Endothelial cell of umbilical vein (primary cell): Measurements from ENCODE around the gene ZNF33B. TPM values are rescaled to one million over a fixed set of nuclear protein-coding genes. Genes with fewer than 3 reads are reported as not detected.

Experiments
- BruUV-seq: library from RNA; stranded (reverse); fragments of 400-500 nt; replicated peaks from 2 replicates; lab custom pipeline; 2021; lab: Mats Ljungman, UMichigan
- CTCF ChIA-PET: fragments of 300-600, 350-600 bp; sonication (Branson Sonifier 250); formaldehyde crosslinking; loops from one replicate; lab custom pipeline; 2021; ENCODE audit warnings: antibody characterized with exemption, inconsistent platforms; lab: Charles Lee
- POLR2A ChIA-PET: fragments of 300-600, 350-600 bp; sonication (Branson Sonifier 250); formaldehyde crosslinking; loops from one replicate; lab custom pipeline; 2021; ENCODE audit warnings: antibody characterized with exemption, inconsistent platforms; lab: Charles Lee
- DNase-seq: peaks from one replicate; pipeline ENCODE4 v3.0.0-alpha.2; 2011; ENCODE audit warnings: low read depth, low spot score
- FAIRE-seq: peaks from 2 replicates; lab custom pipeline; 2011; peaks lifted over from hg19 to GRCh38; lab: Jason Lieb, UNC
- H2AFZ ChIP-seq: 2 replicates; pipeline ENCODE4 v1.6.0; 2012; ENCODE audit warnings: low read depth, low read length, control low read depth, inconsistent platforms
- H3K27ac ChIP-seq: 2 replicates; pipeline ENCODE4 v1.5.1; 2011; ENCODE audit warnings: low read depth, mild to moderate bottlenecking, control low read depth, low read length, moderate library complexity; ENCODE audit not compliant: insufficient read depth
- H3K27me3 ChIP-seq, 2 experiments: 2 replicates each; pipeline versions ENCODE4 v1.6.0 to v1.6.1; 2011; ENCODE audit warnings: low read length in 2 of 2, mixed read lengths in 1 of 2; ENCODE audit not compliant: control insufficient read depth in 2 of 2, insufficient read depth in 2 of 2
- H3K36me3 ChIP-seq, 2 experiments: 2 replicates in 1 of 2; 3 replicates in 1 of 2; pipeline ENCODE4 v1.5.1; 2011; ENCODE audit warnings: low read length in 2 of 2, mild to moderate bottlenecking in 1 of 2, moderate library complexity in 1 of 2; ENCODE audit not compliant: control insufficient read depth in 2 of 2, insufficient read depth in 2 of 2; ENCODE audit errors: extremely low read depth in 1 of 2
- H3K4me1 ChIP-seq: 3 replicates; pipeline ENCODE4 v1.5.1; 2011; ENCODE audit warnings: mild to moderate bottlenecking, low read length; ENCODE audit not compliant: control insufficient read depth, insufficient read depth; ENCODE audit errors: extremely low read depth
- H3K4me2 ChIP-seq: 2 replicates; pipeline ENCODE4 v1.6.1; 2011; ENCODE audit warnings: low read length, control low read depth, mixed read lengths; ENCODE audit not compliant: insufficient read depth
- H3K4me3 ChIP-seq, 3 experiments: fragments of 200-600 bp in 1 of 3; sonication (generic), shearing (Covaris generic) in 1 of 3; replicated peaks in 1 of 3; 2 replicates each; pipeline ENCODE4 v1.5.1; 2011 to 2016; ENCODE audit warnings: control low read depth in 3 of 3, low read length in 3 of 3, mild to moderate bottlenecking in 2 of 3, inconsistent platforms in 1 of 3, low read depth in 1 of 3, moderate library complexity in 1 of 3; ENCODE audit not compliant: insufficient read depth in 1 of 3
- H3K79me2 ChIP-seq: 2 replicates; pipeline ENCODE4 v1.6.0; 2012; ENCODE audit warnings: low read length, inconsistent platforms; ENCODE audit not compliant: control insufficient read depth, insufficient read depth
- H3K9ac ChIP-seq: replicated peaks from 2 replicates; pipeline ENCODE3; 2011; ENCODE audit warnings: low read length, control low read depth; ENCODE audit not compliant: insufficient read depth; ENCODE audit errors: extremely low read depth
- H3K9me1 ChIP-seq: replicated peaks from 3 replicates; pipeline ENCODE4 v1.6.0; 2011; ENCODE audit warnings: mild to moderate bottlenecking, low read length; ENCODE audit not compliant: control insufficient read depth, insufficient read depth; ENCODE audit errors: extremely low read depth
- H3K9me3 ChIP-seq: replicated peaks from 2 replicates; pipeline ENCODE4 v1.5.1; 2012; ENCODE audit warnings: low read length, inconsistent platforms; ENCODE audit not compliant: control insufficient read depth, insufficient read depth
- H4K20me1 ChIP-seq: replicated peaks from 2 replicates; pipeline ENCODE3; 2011; ENCODE audit warnings: mild to moderate bottlenecking, low read length; ENCODE audit not compliant: control insufficient read depth, insufficient read depth; ENCODE audit errors: extremely low read depth
- EZH2 ChIP-seq: IDR thresholded peaks from 2 replicates; pipeline ENCODE4 v1.6.1; 2012; ENCODE audit warnings: borderline replicate concordance, low read depth, mild to moderate bottlenecking, moderate library complexity, low read length, inconsistent platforms; ENCODE audit not compliant: severe bottlenecking
- FOS ChIP-seq: IDR thresholded peaks from 2 replicates; pipeline ENCODE4 v1.6.1; 2011; ENCODE audit warnings: mild to moderate bottlenecking, low read length, moderate library complexity, borderline replicate concordance; ENCODE audit not compliant: insufficient read depth
- GATA2 ChIP-seq: IDR thresholded peaks from 2 replicates; pipeline ENCODE4 v1.7.0; 2011; ENCODE audit warnings: low read depth, mild to moderate bottlenecking, moderate library complexity, mixed read lengths, low read length; ENCODE audit not compliant: insufficient read length, insufficient read depth
- MAX ChIP-seq: IDR thresholded peaks from 2 replicates; pipeline ENCODE4 v1.6.1; 2011; ENCODE audit not compliant: insufficient read depth, insufficient read length
- MYC ChIP-seq: IDR thresholded peaks from one replicate; pipeline ENCODE4 v1.6.1; 2011; ENCODE audit warnings: mild to moderate bottlenecking, low read depth, low read length
- POLR2A ChIP-seq: IDR thresholded peaks from 2 replicates; pipeline ENCODE4 v1.6.1; 2012; ENCODE audit warnings: low read depth, mild to moderate bottlenecking, control low read depth, low read length
- dilution Hi-C: fragments of 300-500 bp; cut with MboI; formaldehyde crosslinking; loops from one replicate; pipeline ENCODE4 v1.15.0; 2019; ENCODE audit warnings: low sequenced_read_pairs; ENCODE audit not compliant: extremely low pct_ligation_motif_present
- intact Hi-C: fragments of 100-400 bp; cut with micrococcal nuclease; formaldehyde crosslinking; loops from one replicate; pipeline ENCODE4 v1.10.0; 2022
- polyA plus RNA-seq, 4 experiments: library from polyadenylated mRNA; depleted of rRNA in 3 of 4; stranded (reverse) in 3 of 4; unstranded in 1 of 4; fragments of >200 nt; gene quantifications; 2 replicates each; pipeline versions ENCODE4 v1.2.1 to v1.2.3, GENCODE V29; 2011 to 2012; ENCODE audit warnings: missing spikeins in 1 of 4
- total RNA-seq: library from RNA; stranded (reverse); gene quantifications from 2 replicates; pipeline ENCODE4 v1.2.3, GENCODE V29; 2021
- TF ChIP-seq, protein P1 (sequence below), 2 donors: IDR thresholded peaks; 1 replicate in 1 of 2; 2 replicates in 1 of 2; pipeline ENCODE4 v1.5.1; 2011; ENCODE audit warnings: low read length in 2 of 2, mild to moderate bottlenecking in 2 of 2, moderate library complexity in 2 of 2, control low read depth in 1 of 2, inconsistent platforms in 1 of 2, low read depth in 1 of 2; ENCODE audit not compliant: insufficient read depth in 1 of 2; ENCODE audit errors: extremely low read depth in 1 of 2

ZNF33B gene
- total and polyA plus RNA-seq, 2 donors (not counting 3 experiments of a cell fraction or from before 2014, with no cell fraction given): 14.0 to 15.3 TPM

DNA sequence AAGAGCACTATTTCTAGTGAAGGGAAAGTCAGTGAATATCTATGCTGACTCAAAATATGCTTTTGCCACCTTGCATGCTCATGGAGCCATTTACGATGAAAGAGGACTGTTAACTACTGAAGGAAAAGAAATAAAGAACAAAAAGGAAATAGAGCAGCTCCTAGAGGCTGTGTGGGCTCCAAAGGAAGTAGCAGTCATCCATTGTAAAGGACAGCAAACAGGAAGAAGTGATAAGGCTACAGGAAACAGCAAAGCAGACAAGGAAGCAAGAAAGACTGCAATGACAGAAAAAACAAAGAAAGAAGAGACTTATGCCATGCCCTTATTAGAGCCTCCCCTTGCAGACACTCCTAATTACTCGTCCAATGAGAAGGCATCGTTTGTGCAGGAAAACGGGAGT, 12.0 kb upstream of the ZNF33B start:
- Histone ChIP-seq H3K4me2 (no peak overlapping the region), H3K9me3 (no peaks in the 10 kb centered on the region), H3K27ac (no peak overlapping the region), H3K36me3 (no peaks in the 10 kb centered on the region), H3K4me1 (no peaks in the 10 kb centered on the region), H3K9ac (no peak overlapping the region), H3K27me3 (no peaks in the 10 kb centered on the region), H2AFZ (no peak overlapping the region), H3K9me1 (no peaks in the 10 kb centered on the region), H3K79me2 (no peaks in the 10 kb centered on the region), H4K20me1 (no peaks in the 10 kb centered on the region), H3K4me3 (no peak overlapping the region)
- BruUV-seq: no TSS peak
- FAIRE-seq: peak; percentile 87
- peak; percentile 37 for DNase-seq
- no peak for TF ChIP-seq EZH2
- TF ChIP-seq, protein P1, sequence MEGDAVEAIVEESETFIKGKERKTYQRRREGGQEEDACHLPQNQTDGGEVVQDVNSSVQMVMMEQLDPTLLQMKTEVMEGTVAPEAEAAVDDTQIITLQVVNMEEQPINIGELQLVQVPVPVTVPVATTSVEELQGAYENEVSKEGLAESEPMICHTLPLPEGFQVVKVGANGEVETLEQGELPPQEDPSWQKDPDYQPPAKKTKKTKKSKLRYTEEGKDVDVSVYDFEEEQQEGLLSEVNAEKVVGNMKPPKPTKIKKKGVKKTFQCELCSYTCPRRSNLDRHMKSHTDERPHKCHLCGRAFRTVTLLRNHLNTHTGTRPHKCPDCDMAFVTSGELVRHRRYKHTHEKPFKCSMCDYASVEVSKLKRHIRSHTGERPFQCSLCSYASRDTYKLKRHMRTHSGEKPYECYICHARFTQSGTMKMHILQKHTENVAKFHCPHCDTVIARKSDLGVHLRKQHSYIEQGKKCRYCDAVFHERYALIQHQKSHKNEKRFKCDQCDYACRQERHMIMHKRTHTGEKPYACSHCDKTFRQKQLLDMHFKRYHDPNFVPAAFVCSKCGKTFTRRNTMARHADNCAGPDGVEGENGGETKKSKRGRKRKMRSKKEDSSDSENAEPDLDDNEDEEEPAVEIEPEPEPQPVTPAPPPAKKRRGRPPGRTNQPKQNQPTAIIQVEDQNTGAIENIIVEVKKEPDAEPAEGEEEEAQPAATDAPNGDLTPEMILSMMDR (IDR thresholded peaks at IDR 0.05; ENCODE audit: extremely low read depth in 1 of 2, insufficient read depth in 1 of 2, low read depth in 1 of 2, low read length in 2 of 2): no peak
- peak; percentile 52 for TF ChIP-seq FOS
- TF ChIP-seq MAX: no peak
- peak; percentile 40 for TF ChIP-seq GATA2
- TF ChIP-seq MYC: no peak
- no peak for TF ChIP-seq POLR2A
- dilution Hi-C loops: no loop called here
- ChIA-PET CTCF (no interaction called here), POLR2A (no interaction called here)
- intact Hi-C loops: no loop called here
